ENCODE measurements around the gene CNKSR3. TPM values are rescaled to one million over a fixed set of nuclear protein-coding genes. Genes with fewer than 3 reads are reported as not detected.

Gene CNKSR3
- total and polyA plus RNA-seq, 2 experiments from 2014 or later: 1.9 to 5.7 TPM

- TF ChIP-seq ZNF462 (CRISPR knock-in tag; IDR thresholded peaks at IDR 0.05) (no peak), EZH2 (IDR thresholded peaks at IDR 0.05; ENCODE audit: low read depth, unreplicated experiment) (no peak), ETS1 (IDR thresholded peaks at IDR 0.05) (no peak), ZNF331 (CRISPR knock-in tag; IDR thresholded peaks at IDR 0.05; ENCODE audit: low read depth) (no peak), NANOG (IDR thresholded peaks at IDR 0.05; ENCODE audit: borderline replicate concordance) (no peak), JUNB (IDR thresholded peaks at IDR 0.05; ENCODE audit: unreplicated experiment) (no peak), ZNF114 (CRISPR knock-in tag; IDR thresholded peaks at IDR 0.05) (no peak)
Measured at GRCh38 chr6:154395316-154395715, 115.2 kb downstream of the CNKSR3 start (continued).

DNA sequence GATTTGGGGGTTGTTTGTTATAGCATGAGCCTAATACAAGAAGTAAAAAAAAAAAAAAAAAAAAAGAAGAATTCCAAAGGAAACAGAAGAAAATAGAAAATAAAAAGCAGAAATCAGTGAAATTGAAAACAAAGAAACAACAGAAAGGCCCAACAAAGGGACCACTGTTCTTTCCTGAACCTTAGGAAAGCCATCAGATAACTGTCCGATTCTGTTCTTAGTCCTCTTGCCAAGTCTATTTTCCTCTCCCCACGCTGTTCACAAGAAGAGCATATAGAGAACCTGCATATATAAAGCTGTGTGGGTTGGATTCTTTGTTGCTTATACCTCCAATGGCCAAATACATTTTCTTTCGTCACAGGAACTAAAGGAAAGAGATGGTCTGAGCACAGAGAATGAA, 115.9 kb downstream of the CNKSR3 start:
- TF ChIP-seq JUNB (IDR thresholded peaks at IDR 0.05; ENCODE audit: unreplicated experiment): no peak
- TF ChIP-seq EZH2 (IDR thresholded peaks at IDR 0.05; ENCODE audit: low read depth, unreplicated experiment): no peak
- no peak for TF ChIP-seq ZNF114 (CRISPR knock-in tag; IDR thresholded peaks at IDR 0.05)
- no peak for TF ChIP-seq ZNF331 (CRISPR knock-in tag; IDR thresholded peaks at IDR 0.05; ENCODE audit: low read depth)
- TF ChIP-seq ETS1 (IDR thresholded peaks at IDR 0.05): no peak
- TF ChIP-seq STAT1 (IDR thresholded peaks at IDR 0.05; ENCODE audit: unreplicated experiment): no peak
- no peaks in the 10 kb centered on the region for H3K27me3 ChIP-seq (ENCODE audit: insufficient read depth)
- no peak overlapping the region for H3K4me3 ChIP-seq
- H3K36me3 ChIP-seq (ENCODE audit: insufficient read depth): no peaks in the 10 kb centered on the region
- no peaks in the 10 kb centered on the region for H3K4me1 ChIP-seq (ENCODE audit: insufficient read depth)
- no peak for DNase-seq (ENCODE audit: low spot score)
- H3K4me1 Mint-ChIP-seq: no peaks in the 10 kb centered on the region; the same call in 2 of the 3 replicates
- H3K27ac Mint-ChIP-seq: no peak overlapping the region
- no peak overlapping the region for H3K4me3 Mint-ChIP-seq
- H3K9me2 ChIP-seq (ENCODE audit: insufficient read depth): no peaks in the 10 kb centered on the region
- no peaks in the 10 kb centered on the region for H3K36me3 Mint-ChIP-seq (ENCODE audit: low read depth)
- H3K79me2 ChIP-seq (replicated peaks; ENCODE audit: insufficient read depth): no peaks in the 10 kb centered on the region
- H3K4me2 ChIP-seq: no peak overlapping the region
- no peaks in the 10 kb centered on the region for H4K20me1 ChIP-seq (replicated peaks; ENCODE audit: insufficient read depth)
- no peak for ATAC-seq
- H3K27me3 Mint-ChIP-seq (ENCODE audit: insufficient read depth, low read depth, poor library complexity): peaks cover 4% of the 10 kb centered on the region
- no peak overlapping the region for H3K27ac ChIP-seq (ENCODE audit: low read depth)
- no peak overlapping the region for H2AFZ ChIP-seq
- no peaks in the 10 kb centered on the region for H3F3A ChIP-seq (replicated peaks; ENCODE audit: low read depth)
- no peaks in the 10 kb centered on the region for H3K9me3 Mint-ChIP-seq

All from GM23338 (cell line).